PFSK-1 (cell line): ENCODE data around the gene U2AF2.

ENCODE experiments used
- FOXP2 ChIP-seq: optimal IDR thresholded peaks from 2 replicates; pipeline ENCODE3; 2011; ENCODE audit warnings: borderline replicate concordance, control low read depth, inconsistent platforms; ENCODE audit not compliant: insufficient read depth; ENCODE audit errors: extremely low read length, extremely low read depth
- POLR2AphosphoS5 ChIP-seq: IDR thresholded peaks from 2 replicates; pipeline ENCODE4 v1.6.1; 2012; ENCODE audit warnings: low read depth, mild to moderate bottlenecking, control low read depth, low read length, moderate library complexity
- SIN3A ChIP-seq: IDR thresholded peaks from 2 replicates; pipeline ENCODE4 v1.6.1; 2012; ENCODE audit warnings: mild to moderate bottlenecking, low read length, moderate library complexity, borderline replicate concordance; ENCODE audit not compliant: insufficient read depth
- TAF1 ChIP-seq: IDR thresholded peaks from 2 replicates; pipeline ENCODE4 v1.6.1; 2012; ENCODE audit warnings: low read length, control low read depth, borderline replicate concordance; ENCODE audit not compliant: insufficient read depth
- TF ChIP-seq, protein P1 (sequence below), 2 experiments: IDR thresholded peaks; 2 replicates each; pipeline versions ENCODE4 v1.6.1 to v1.8.0; 2011 to 2012; ENCODE audit warnings: low read depth in 2 of 2, low read length in 2 of 2, control low read depth in 1 of 2, inconsistent platforms in 1 of 2, mild to moderate bottlenecking in 1 of 2, moderate library complexity in 1 of 2; ENCODE audit not compliant: insufficient read depth in 1 of 2

The U2AF2 gene

DNA sequence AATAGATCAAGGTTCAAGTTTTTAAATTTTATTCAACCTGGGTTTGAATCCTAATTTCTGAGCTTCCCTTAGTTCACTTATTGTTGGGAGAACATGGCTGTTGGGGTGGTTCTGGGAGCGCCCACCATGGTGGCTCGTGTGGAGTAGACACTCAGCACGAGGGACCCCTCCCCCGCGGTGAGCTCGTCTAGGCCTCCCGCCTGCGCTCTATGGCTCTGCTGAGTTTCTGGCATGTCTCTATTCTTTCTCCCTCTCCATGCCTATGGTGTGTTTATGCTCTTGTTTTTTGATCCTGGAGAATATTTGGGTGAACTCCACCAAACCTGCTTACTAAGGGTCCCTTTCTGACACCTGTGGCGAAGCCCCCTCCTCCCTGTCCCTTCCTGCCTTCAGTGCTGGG, 18.6 kb downstream of the U2AF2 start:
- no peak for TF ChIP-seq TAF1
- no peak for TF ChIP-seq POLR2AphosphoS5
- TF ChIP-seq FOXP2, result no peak
- no peak for TF ChIP-seq SIN3A
- TF ChIP-seq, protein P1, sequence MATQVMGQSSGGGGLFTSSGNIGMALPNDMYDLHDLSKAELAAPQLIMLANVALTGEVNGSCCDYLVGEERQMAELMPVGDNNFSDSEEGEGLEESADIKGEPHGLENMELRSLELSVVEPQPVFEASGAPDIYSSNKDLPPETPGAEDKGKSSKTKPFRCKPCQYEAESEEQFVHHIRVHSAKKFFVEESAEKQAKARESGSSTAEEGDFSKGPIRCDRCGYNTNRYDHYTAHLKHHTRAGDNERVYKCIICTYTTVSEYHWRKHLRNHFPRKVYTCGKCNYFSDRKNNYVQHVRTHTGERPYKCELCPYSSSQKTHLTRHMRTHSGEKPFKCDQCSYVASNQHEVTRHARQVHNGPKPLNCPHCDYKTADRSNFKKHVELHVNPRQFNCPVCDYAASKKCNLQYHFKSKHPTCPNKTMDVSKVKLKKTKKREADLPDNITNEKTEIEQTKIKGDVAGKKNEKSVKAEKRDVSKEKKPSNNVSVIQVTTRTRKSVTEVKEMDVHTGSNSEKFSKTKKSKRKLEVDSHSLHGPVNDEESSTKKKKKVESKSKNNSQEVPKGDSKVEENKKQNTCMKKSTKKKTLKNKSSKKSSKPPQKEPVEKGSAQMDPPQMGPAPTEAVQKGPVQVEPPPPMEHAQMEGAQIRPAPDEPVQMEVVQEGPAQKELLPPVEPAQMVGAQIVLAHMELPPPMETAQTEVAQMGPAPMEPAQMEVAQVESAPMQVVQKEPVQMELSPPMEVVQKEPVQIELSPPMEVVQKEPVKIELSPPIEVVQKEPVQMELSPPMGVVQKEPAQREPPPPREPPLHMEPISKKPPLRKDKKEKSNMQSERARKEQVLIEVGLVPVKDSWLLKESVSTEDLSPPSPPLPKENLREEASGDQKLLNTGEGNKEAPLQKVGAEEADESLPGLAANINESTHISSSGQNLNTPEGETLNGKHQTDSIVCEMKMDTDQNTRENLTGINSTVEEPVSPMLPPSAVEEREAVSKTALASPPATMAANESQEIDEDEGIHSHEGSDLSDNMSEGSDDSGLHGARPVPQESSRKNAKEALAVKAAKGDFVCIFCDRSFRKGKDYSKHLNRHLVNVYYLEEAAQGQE (IDR thresholded peaks at IDR 0.05; ENCODE audit: insufficient read depth in 1 of 2, low read depth in 2 of 2, low read length in 2 of 2), result no peak

DNA sequence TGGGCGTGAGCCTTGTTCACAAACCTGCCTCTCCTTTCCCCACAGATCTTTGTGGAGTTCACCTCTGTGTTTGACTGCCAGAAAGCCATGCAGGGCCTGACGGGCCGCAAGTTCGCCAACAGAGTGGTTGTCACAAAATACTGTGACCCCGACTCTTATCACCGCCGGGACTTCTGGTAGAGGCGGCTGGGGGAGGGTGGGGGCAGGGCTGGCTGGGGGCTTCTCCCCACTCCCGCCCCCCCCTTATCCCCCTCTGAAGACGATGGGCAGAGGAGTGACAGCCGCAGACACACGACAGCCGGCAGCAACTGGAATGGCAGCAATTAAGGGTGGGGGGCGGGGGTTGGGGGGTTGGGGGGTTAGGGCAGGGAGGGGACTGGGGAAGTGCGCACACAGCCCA, 19.1 kb downstream of the U2AF2 start:
- TF ChIP-seq POLR2AphosphoS5, result no peak
- TF ChIP-seq TAF1, result no peak
- no peak for TF ChIP-seq SIN3A
- TF ChIP-seq FOXP2, result no peak
- TF ChIP-seq, protein P1 (IDR thresholded peaks at IDR 0.05; ENCODE audit: insufficient read depth in 1 of 2, low read depth in 2 of 2, low read length in 2 of 2), result no peak

DNA sequence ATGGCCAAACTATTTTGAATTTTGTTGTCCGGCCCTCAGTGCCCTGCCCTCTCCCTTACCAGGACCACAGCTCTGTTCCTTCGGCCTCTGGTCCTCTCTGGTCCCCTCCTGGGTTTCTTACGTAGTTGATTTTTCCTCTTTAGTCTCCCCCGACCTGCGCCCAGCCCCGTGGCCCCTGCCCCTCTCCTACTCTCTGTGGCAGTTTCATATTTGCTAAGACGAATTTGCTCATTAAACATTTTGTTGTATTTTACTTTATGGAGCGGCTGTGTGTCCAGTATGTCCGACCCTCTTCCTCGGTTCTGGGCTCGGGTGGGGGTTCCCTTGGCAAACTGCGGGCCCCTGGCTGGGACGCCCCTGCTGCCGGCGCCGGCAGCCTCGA, 19.6 kb downstream of the U2AF2 start:
- no peak for TF ChIP-seq POLR2AphosphoS5
- no peak for TF ChIP-seq SIN3A
- no peak for TF ChIP-seq TAF1
- no peak for TF ChIP-seq FOXP2
- TF ChIP-seq, protein P1 (IDR thresholded peaks at IDR 0.05; ENCODE audit: insufficient read depth in 1 of 2, low read depth in 2 of 2, low read length in 2 of 2), result no peak

- TF ChIP-seq FOXP2, result peak; percentile 86
- TF ChIP-seq, protein P1 (IDR thresholded peaks at IDR 0.05; ENCODE audit: insufficient read depth in 1 of 2, low read depth in 2 of 2, low read length in 2 of 2), result no peak
- peak; percentile 78 for TF ChIP-seq POLR2AphosphoS5
- TF ChIP-seq TAF1, result no peak
These were observed 20.2 kb downstream of the U2AF2 start, which contains the start of gene EPN1 for GRCh38 chr19:55674841-55675660. TSS of gene EPN1 (plus strand) at chr19:55675226. CDS start at chr19:55678628, 3,402 bp downstream.
